Thyroid gland (tissue), 4 donors: Measurements from ENCODE around the gene GAR1.

Experiments used
- POLR2A ChIP-seq, 2 donors: fragments of 450-650 bp; IDR thresholded peaks; one replicate each; pipeline ENCODE4 v1.6.1; 2017; ENCODE audit warnings: antibody characterized with exemption in 2 of 2, mild to moderate bottlenecking in 2 of 2, moderate library complexity in 1 of 2
- TF ChIP-seq, protein P1 (sequence below), 6 experiments: fragments of 200-600 bp in 3 of 6; fragments of 450-650 bp in 3 of 6; sonication (generic) in 3 of 6; IDR thresholded peaks; one replicate each; pipeline ENCODE4 v1.5.1; 2016 to 2019; ENCODE audit warnings: antibody characterized with exemption in 6 of 6, mild to moderate bottlenecking in 2 of 6, inconsistent platforms in 1 of 6, moderate library complexity in 1 of 6

DNA sequence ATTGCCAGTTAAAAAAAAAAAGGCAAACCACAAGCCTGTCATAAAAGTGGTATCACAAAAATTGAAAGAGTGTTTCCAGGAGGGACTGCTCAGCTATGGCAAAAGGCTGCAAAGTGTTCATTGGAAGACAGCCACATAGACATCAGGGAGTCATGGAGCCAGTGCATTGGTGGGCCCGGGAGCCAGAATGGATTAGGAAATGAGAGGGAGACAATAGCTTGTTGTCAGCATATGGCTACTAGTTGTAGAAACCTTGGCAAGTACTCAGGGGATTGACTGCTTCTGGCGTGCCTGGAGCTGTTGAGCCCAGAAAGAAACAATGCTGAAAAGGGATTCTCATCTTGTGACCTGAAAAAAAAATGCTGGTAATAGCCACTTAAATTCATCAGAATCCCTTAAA is 5.0 kb downstream of the GAR1 start:
- TF ChIP-seq, protein P1, sequence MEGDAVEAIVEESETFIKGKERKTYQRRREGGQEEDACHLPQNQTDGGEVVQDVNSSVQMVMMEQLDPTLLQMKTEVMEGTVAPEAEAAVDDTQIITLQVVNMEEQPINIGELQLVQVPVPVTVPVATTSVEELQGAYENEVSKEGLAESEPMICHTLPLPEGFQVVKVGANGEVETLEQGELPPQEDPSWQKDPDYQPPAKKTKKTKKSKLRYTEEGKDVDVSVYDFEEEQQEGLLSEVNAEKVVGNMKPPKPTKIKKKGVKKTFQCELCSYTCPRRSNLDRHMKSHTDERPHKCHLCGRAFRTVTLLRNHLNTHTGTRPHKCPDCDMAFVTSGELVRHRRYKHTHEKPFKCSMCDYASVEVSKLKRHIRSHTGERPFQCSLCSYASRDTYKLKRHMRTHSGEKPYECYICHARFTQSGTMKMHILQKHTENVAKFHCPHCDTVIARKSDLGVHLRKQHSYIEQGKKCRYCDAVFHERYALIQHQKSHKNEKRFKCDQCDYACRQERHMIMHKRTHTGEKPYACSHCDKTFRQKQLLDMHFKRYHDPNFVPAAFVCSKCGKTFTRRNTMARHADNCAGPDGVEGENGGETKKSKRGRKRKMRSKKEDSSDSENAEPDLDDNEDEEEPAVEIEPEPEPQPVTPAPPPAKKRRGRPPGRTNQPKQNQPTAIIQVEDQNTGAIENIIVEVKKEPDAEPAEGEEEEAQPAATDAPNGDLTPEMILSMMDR (IDR thresholded peaks at IDR 0.05), result no peak
- TF ChIP-seq POLR2A (IDR thresholded peaks at IDR 0.05), result no peak
